NCI-H524 (cell line): ENCODE measurements around the gene C1orf94.

Experiments
- DNase-seq, 2 experiments: peaks; one replicate each; lab custom pipeline; 2025; lab: John Stamatoyannopoulos, UW

Gene C1orf94

DNA sequence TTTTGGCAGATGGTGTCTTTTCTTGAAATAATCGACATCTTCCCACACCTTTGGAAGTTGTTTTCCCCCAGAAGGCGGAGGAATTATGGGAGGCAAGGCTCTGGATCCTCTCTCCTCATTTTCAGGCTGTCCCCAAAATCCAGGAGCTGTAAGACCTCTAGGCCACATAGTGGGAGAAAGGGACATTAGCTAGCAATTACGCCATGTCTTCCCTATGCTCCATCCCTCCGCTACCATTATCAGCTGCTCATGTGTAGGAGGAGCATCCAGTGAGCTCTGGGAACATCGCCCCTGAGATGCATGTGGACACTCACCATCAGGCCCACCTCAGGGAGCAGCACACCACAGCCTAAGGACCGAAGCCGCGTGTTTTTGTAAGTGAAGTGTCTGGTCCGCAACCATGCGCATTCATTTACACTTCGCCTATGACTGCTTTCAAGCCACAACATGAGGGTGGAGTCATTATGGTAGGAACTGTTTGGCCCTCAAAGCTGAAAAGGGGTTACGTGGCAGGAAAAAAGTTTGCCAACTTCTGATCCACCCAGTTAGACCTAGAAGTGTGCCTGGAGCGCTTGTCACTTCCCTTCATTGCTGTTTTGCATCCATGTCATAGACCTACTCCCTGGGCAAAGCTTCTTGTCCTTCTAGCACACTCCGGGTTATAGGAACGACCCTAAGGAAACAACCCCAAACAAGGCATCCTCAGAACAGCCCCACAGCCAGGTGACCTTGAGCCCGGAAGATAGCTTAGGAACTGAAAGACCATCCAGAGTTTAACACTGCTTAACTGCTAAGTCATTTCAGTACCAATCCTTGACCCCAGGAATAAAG lies 85.5 kb downstream of the C1orf94 start:
- DNase-seq = no peak

DNA sequence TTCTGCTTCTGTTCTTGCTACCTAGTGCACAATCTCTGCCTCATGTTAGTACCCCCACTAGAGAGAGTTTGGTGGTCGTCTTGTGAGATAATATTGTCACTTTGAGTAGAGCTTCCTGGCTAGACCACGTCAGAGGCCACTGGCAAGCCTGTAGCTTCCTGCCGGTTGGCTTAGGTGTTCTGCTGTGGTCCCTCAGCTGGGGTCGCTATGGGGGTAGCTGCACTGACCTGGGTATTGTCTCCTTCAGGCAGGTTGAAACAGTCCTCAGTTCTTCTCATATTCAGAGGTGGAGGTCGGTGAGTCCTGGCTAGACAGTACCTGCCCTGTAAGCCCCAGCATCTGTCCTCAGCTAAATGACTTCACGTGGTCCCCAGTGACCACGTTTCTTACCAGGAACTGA lies 86.2 kb downstream of the C1orf94 start:
- no peak for DNase-seq

DNA sequence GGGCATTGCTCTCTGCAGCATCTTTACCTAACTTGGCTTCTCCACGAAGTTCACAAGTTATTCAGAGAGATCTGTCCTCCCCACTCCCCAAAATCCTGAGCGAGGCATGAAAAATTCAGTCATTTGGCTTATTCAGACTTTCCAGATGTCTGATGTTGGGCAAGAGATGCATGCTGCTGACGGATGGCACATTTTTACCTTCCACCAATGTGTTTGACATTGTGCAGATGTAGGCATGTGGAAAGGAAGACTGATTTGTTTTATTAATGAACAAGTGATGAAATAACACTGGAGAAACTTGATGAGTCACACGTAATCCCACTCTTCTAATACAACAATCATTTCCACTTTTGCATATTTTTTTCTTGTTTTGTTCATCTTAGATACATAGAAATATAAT lies 86.7 kb downstream of the C1orf94 start:
- DNase-seq = no peak

DNA sequence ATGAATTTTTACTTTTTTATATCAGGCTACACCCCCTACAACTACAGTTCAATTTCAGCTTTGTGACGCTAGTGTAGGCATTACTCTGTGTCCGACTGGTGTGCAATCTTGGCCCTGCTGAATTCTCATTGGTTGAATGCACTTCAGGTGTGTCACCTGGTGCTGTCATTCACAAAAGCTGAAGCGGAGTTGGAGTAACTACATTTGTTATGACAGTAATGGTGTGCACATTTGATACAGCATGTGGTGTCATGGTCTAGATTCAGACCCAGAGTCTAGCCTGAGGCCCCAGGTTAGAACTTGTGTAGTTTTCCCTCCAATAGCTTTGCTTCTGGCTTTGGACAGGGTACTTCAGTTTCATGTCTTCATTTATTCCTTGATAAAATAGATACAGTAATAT lies 88.7 kb downstream of the C1orf94 start:
- DNase-seq = no peak

DNA sequence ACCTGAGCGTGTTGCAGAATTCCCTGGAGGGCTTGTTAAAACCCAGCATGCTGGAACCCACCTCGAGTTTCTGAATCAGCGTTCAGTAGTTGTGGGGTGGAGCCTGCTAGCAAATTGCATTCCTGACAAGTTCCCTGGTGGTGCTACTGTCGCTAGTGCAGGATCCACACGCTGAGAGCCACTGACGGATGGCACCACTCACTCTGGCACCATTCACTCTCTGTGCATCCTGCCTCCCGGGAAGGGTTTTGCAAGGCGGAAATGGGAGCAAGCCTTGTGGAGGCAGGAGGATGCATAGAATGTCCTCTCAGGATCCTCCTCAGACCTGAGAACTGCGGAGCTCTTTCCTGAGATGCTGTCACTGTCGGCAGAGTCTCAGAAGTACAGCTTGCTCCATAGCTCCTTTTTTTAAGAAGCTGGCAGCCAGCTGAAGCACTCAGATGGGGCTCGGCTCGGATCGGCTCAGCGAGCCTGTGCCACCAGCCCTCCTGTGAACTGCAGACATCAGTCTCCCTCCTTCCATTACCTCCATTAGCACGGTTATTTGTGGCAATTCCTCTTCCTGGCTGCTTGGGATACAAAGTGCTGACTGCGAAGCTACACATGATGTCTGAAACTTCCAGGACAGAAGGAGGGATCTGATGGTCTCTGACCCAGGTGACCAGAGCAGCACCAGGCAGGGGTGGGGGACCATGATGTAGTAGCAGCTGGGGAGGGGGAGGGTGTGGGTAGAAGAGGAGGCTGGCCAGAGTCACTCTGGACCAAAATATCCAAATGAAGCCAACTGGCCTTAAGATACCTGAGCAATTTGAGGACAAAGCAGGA lies 89.6 kb downstream of the C1orf94 start:
- DNase-seq = peak; percentile 23 to 68

DNA sequence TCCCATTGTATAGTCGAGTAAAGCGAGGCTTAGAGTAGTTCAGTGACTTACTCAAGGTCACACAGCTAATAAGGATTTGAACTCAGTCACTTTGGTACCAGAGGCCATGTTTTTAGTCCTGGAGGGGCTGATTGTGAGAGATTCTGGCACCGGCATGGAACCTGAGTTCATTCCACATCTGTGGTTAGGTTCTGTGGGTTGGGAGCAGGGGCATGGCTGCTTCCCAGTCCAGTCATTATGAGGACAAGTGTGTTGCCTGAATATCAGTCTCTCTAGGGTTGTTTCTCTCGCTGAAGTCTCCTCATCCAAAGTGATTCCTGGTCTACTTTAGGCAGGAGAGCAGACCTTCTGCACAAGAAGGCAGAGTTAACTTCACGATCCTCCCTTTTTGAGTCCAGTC lies 90.6 kb downstream of the C1orf94 start:
- no peak for DNase-seq

DNA sequence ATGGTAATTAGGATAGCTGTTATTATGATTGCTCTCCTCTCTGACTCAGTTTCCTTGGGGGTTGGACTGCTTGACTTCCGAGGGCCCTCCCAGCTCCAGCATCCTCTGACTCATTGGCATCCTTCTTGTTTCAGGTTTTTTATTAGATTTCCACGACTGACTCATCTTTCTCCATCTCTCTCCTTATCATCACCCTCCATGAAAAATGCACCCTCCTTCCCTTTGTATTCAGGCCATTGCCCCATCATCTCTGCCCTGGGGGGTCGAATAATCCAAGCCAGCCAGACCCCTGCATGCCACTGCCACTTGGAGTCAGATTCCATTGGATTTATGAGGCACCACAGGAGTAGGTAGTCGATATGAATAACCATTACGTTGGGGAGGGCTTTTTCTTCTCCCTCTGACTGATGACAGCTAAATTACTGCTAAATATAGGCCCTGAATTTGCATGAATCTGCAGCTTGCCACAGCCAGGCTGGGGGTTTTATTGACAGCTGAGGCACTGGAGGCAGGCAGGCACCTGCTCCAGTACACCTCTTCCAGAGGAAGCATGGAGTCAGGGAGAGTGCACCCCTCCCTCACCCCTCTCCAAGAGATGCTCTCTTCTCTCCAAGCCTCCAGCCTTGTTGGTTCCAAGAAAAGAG lies 91.7 kb downstream of the C1orf94 start:
- no peak for DNase-seq
